Activated gamma-delta T cell treated with Interleukin-2 at 50 U/mL for 16 hours (primary cell): ENCODE data around the gene RAF1.
"Not testable (repeated sequence)": the region's sequence is repeated elsewhere in the genome, so short reads cannot be mapped to it uniquely, and the experiment has no call there.

Source experiments
- DNase-seq: peaks from one replicate; pipeline ENCODE4 v3.0.0-alpha.2; 2020

The RAF1 gene

DNA sequence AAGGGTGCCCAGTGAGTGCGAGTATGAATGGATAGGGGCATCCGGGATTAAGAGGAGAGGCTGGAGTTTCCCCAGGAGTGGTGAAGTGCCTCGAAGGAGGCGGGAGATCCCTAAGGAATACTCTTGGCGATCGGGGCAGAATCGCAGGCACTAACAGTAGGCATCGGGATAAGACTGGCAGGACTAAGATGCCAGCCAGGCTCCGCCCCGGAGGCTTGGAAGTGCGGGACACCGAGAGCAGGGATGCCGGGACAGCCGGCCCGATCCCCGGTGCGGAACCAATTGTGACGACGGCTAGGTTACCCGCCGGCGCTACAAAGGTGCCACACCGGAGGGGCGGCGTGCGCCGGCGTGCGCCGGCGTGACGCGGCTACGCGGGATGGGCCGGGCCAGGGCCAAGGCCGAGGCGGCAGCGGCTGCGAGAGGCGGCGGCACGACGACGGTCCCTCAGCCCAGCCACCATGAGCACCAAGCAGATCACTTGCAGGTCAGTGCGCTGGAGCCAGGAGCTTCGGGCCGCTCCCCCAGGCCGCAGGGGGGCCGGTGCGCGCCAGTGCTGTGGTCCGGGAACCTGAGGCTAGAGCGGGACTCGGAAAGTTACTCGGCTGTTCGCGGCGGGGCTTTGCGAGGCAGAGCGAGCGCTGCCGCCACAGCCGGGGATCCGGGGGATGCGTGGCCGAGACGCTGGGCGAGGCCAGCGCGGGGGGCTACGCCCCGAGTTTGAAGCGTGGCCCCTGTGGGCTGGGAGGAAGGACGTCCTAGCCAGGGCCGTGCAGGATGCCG is 107.0 kb downstream of the RAF1 start, which contains the start of gene MKRN2:
Gene MKRN2 (plus strand): TSS at position 398 of the 783 bp plus-strand sequence. CDS start 64 bp downstream, at position 462.
- peak; percentile 81 for DNase-seq

DNA sequence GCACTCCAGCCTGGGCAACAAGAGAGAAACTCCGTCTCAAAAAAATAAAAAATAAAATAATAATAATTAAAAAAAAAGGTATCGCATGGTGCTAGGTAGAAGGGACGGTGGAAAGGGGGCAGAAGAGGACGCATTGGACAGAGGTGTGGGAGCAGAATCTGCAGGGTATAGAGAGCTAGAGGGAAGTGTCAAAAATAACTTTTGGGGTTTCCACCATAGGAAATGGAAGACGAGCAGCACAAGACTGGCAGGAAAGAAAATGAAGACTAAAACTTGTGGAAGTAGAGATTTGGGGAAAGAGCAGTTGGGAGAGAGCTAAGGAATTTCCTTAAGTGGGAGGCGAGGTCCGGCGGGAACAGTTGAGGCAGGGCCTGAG is 107.6 kb downstream of the RAF1 start:
- no peak for DNase-seq

- DNase-seq, result no peak
These were observed 110.0 kb downstream of the RAF1 start for GRCh38 chr3:12553921-12554391.

DNA sequence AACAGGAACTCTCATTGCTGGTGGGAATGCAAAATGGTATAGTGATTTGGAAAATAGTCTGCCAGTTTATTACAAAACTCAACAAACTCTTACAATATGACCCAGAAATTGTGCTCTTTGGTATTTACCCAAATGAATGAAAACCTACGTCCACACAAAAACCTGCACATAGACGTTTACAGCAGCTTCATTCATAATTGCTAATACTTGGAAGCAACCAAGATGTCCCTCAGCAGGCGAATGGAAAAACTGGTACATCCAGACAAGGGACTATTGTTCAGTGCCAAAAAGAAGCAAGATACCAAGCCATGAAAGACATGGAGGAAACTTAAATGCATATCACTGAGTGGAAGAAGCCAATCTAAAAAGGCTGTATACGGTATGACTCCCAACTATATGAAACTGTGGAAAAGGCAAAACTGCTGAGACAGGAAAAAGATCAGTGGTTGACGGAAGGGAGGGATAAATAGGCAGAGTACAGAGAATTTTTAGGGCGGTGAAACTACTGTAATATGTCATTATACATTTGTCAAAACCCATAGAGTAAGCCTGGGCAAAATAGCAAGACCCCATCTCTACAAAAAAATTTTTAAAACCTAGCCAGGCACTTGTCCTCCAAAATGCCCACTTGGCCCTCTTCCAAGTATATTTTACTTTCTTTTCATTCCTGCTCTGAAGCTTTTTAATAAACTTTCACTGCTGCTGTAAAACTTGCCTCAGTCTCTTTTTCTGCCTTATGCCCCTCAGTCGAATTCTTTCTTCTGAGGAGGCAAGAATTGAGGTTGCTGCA is 113.8 kb downstream of the RAF1 start:
- DNase-seq, result no peak

DNA sequence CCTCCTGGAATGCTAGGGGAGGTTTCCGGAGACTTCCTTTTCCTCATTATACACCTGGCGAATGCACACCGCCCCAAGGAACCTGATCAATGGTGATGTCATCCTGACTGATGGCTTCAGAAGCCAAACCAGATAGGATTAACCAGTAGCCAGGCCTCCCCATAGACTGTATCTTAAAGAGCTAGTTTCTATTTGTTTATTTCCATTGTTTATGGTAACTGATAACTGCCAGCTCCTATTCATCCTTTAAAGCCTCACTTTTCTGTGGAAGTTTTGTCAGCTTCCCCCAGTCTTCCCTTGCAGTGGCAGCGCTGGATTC is 118.5 kb downstream of the RAF1 start, which contains the start of gene MKRN2OS:
Gene MKRN2OS (minus strand): TSS at position 27 of the 319 bp plus-strand sequence. CDS start 35 bp downstream, outside the sequence.
- DNase-seq, result no peak

DNA sequence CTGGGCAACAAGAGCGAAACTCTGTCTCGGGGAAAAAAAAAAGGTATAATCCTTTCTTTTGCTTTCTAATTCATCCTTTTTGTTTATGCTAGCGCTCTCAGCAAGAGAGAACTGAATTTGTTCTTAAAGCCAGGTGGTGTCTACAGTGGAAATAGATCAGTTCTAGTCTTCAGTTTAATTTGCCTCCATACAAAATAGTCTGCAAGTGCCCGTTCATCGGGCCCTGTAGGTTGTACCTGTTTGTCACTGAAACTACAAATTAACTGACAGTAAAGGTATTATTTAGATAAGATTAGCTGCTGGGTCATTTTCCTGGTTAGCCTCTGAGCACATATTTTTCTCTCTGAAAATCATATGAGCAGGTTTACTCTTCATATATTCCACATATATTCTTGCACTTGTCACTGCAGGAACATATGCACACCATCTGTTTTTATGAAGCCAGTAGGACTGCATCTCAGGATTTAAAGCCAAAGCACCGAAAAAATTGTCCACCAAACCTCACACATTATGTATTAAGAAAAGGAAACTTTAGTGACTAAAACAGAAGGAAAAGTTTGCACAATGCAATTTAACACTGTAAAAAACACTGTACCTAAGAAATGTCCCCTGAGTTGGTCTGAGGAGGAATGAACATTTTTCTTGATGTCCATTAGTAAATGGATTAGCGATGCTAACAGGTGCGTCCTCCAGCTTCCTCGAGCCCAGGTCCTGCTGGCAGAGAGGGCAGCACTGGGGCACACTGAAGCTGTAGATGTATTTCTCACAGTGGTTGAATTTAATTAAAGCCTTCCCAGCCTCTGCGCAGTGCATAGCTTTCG is 119.1 kb downstream of the RAF1 start:
- DNase-seq, result no peak

- DNase-seq, result not testable (repeated sequence)
These were observed 120.4 kb downstream of the RAF1 start for GRCh38 chr3:12543497-12543896.

GRCh38 chr3:12541625-12542024 is 122.3 kb downstream of the RAF1 start:
- no peak for DNase-seq

DNA sequence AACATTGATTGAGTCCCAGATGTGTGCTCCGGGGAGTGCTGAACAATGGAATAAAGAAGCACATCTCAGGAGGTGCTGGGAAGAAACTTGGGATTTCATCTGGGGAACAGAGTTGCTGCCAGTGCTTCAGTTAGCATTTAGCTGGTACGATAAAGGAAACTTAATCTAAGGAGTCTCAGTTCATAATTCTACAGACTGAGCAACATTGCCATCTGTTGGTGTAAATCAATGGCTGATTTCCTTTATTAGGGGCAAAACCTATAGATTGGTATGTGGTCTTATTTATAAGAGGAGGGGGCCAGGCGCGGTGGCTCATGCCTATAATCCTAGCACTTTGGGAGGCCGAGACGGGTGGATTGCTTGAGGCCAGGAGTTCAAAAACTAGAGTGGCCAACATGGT is 127.5 kb downstream of the RAF1 start:
- DNase-seq, result no peak
